Naive thymus-derived CD4-positive, alpha-beta T cell (primary cell): ENCODE results near the gene NUP205. TPM values are rescaled to one million over a fixed set of nuclear protein-coding genes. Genes with fewer than 3 reads are reported as not detected.

Source experiments
- ATAC-seq: fragments of 150-1000 bp; cut with Tn5 transposase; 2 replicates; pipeline ENCODE4 v1.10.0; 2021; ENCODE audit warnings: mild to moderate bottlenecking, moderate library complexity
- CTCF ChIA-PET: fragments of 350-600 bp; sonication (Branson Sonifier 250); formaldehyde crosslinking; loops from one replicate; lab custom pipeline; 2021; ENCODE audit warnings: antibody characterized with exemption; lab: Charles Lee
- POLR2A ChIA-PET: fragments of 350-600 bp; sonication (Branson Sonifier 250); formaldehyde crosslinking; loops from one replicate; lab custom pipeline; 2021; ENCODE audit warnings: antibody characterized with exemption, inconsistent platforms; lab: Charles Lee
- DNase-seq, 9 donors: peaks; one replicate each; pipeline versions ENCODE4 v3.0.0 to v3.0.0-alpha.2; 2020 to 2022; ENCODE audit warnings: mixed read lengths in 1 of 9
- H3K27ac ChIP-seq: one replicate; pipeline ENCODE4 v1.7.0; 2013; ENCODE audit warnings: mild to moderate bottlenecking, low read depth, low read length, moderate library complexity
- H3K27me3 ChIP-seq, 2 donors: one replicate each; pipeline ENCODE4 v1.7.0; 2013; ENCODE audit warnings: low read length in 2 of 2, mild to moderate bottlenecking in 2 of 2, moderate library complexity in 2 of 2; ENCODE audit not compliant: control insufficient read depth in 2 of 2, insufficient read depth in 2 of 2
- H3K36me3 ChIP-seq, 3 experiments: 1 replicate in 2 of 3; 2 replicates in 1 of 3; pipeline ENCODE4 v1.7.0; 2013; ENCODE audit warnings: low read length in 3 of 3, mild to moderate bottlenecking in 3 of 3, moderate library complexity in 1 of 3; ENCODE audit not compliant: insufficient read depth in 3 of 3, control insufficient read depth in 2 of 3
- H3K4me1 ChIP-seq, 2 donors: one replicate each; pipeline ENCODE4 v1.7.0; 2013; ENCODE audit warnings: low read length in 2 of 2, mild to moderate bottlenecking in 2 of 2, moderate library complexity in 1 of 2; ENCODE audit not compliant: control insufficient read depth in 2 of 2, insufficient read depth in 2 of 2
- H3K4me3 ChIP-seq: 2 replicates; pipeline ENCODE4 v1.7.0; 2013; ENCODE audit warnings: mild to moderate bottlenecking, low read length
- H3K9me3 ChIP-seq, 3 experiments: 1 replicate in 2 of 3; 2 replicates in 1 of 3; pipeline ENCODE4 v1.7.0; 2013; ENCODE audit warnings: low read length in 3 of 3; ENCODE audit not compliant: control insufficient read depth in 2 of 3
- H3K27ac Mint-ChIP-seq, 9 donors: one replicate each; pipeline ENCODE4 v1.8.0; 2020 to 2022; ENCODE audit warnings: mixed read lengths in 9 of 9, mild to moderate bottlenecking in 8 of 9, moderate library complexity in 5 of 9, inconsistent platforms in 2 of 9
- H3K27me3 Mint-ChIP-seq, 5 donors: one replicate each; pipeline ENCODE4 v1.8.0; 2021 to 2022; ENCODE audit warnings: mixed read lengths in 5 of 5, mild to moderate bottlenecking in 1 of 5
- H3K36me3 Mint-ChIP-seq, 5 donors: one replicate each; pipeline ENCODE4 v1.8.0; 2020 to 2022; ENCODE audit warnings: mixed read lengths in 5 of 5, mild to moderate bottlenecking in 3 of 5, inconsistent platforms in 1 of 5
- H3K4me1 Mint-ChIP-seq, 7 donors: one replicate each; pipeline ENCODE4 v1.8.0; 2020 to 2022; ENCODE audit warnings: mixed read lengths in 7 of 7, mild to moderate bottlenecking in 3 of 7, inconsistent platforms in 1 of 7
- H3K4me3 Mint-ChIP-seq, 10 donors: one replicate each; pipeline ENCODE4 v1.8.0; 2020 to 2022; ENCODE audit warnings: mild to moderate bottlenecking in 10 of 10, mixed read lengths in 10 of 10, moderate library complexity in 6 of 10, inconsistent platforms in 2 of 10
- H3K9me3 Mint-ChIP-seq, 11 donors: one replicate each; pipeline ENCODE4 v1.8.0; 2020 to 2022; ENCODE audit warnings: mixed read lengths in 11 of 11, mild to moderate bottlenecking in 4 of 11, inconsistent platforms in 1 of 11, moderate library complexity in 1 of 11
- intact Hi-C, 2 donors: fragments of 100-400 bp; cut with micrococcal nuclease; formaldehyde crosslinking; loops; one replicate each; pipeline ENCODE4 v1.15.1; 2023
- polyA plus RNA-seq, 2 donors: library from polyadenylated mRNA; unstranded; fragments of 300-500 nt; fragmentation: Illumina TruSeq; gene quantifications; one replicate each; pipeline ENCODE4 v1.2.3, GENCODE V29; 2021
- total RNA-seq, 6 experiments: library from RNA in 5 of 6; stranded (reverse) in 5 of 6; gene quantifications; 1 replicate in 5 of 6; 2 replicates in 1 of 6; pipeline ENCODE4 v1.2.3 and lab custom pipeline; 2021 to 2026

NUP205 gene
- total and polyA plus RNA-seq, 7 experiments from 2014 or later, result 22.9 to 88.8 (median 54.3) TPM

DNA sequence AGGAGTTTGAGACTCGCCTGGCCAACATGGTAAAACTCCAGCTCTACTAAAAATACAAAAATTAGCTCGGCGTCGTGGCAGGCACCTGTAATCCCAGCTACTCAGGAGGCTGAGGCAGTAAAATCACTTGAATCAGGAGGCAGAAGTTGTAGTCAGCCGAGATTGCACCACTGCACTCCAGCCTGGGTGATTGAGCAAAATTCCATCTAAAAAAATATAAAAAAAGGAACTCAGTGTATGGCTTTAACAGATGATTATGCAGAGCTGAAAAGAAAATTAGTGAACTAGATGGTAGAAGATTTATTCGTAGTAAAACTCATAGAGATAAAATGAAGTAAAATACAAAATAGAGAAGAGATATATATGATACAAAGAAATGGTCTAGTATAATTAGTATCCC, 35.2 kb upstream of the NUP205 start:
- ATAC-seq (no peak), DNase-seq (no peak)
- Mint-ChIP-seq H3K4me1 (no peaks in the 10 kb centered on the region), H3K27ac (no peak overlapping the region), H3K36me3 (no peaks in the 10 kb centered on the region), H3K4me3 (no peak overlapping the region), H3K27me3 (peaks cover 0 to 5% (median 0%) of the 10 kb centered on the region in 5 donors), H3K9me3 (peaks cover 0 to 5% (median 0%) of the 10 kb centered on the region in 11 donors)
- H3K27me3 ChIP-seq, result no peaks in the 10 kb centered on the region
- H3K27ac ChIP-seq, result no peak overlapping the region
- CTCF ChIA-PET, result interaction anchor here (0.7 kb wide), 1 partner anchor 16 kb away, joined by 3 read pairs; no protein-coding TSS in a partner anchor
- H3K36me3 ChIP-seq, result no peaks in the 10 kb centered on the region
- H3K4me1 ChIP-seq, result no peaks in the 10 kb centered on the region
- H3K9me3 ChIP-seq, result no peaks in the 10 kb centered on the region
- intact Hi-C loops, result no loop called here
- no peak overlapping the region for H3K4me3 ChIP-seq
- POLR2A ChIA-PET, result no interaction called here

DNA sequence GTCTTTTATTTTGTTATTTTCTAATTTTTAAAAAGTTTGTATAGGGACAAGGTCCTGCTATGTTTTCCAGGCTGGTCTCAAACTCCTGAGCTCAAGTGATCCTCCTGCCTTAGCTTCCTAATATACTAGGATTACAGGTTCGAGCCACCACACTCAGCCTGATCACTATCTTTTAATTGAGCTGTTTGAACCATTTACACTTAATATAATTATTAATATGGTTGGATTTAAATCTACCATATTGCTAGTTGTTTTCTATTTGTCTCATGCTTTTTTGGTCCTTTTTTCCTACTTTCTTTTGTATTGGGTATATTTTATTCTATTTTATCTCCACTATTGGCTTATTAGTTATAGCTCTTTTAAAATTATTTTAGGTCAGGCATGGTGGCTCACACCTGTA, 34.6 kb upstream of the NUP205 start:
- Mint-ChIP-seq H3K27ac (no peak overlapping the region), H3K9me3 (peaks cover 0 to 5% (median 0%) of the 10 kb centered on the region in 11 donors), H3K27me3 (peaks cover 0 to 9% (median 0%) of the 10 kb centered on the region in 5 donors), H3K4me1 (no peaks in the 10 kb centered on the region), H3K4me3 (no peak overlapping the region), H3K36me3 (no peaks in the 10 kb centered on the region)
- no peak for ATAC-seq
- intact Hi-C loops, result no loop called here
- no peaks in the 10 kb centered on the region for H3K27me3 ChIP-seq
- H3K4me1 ChIP-seq, result no peaks in the 10 kb centered on the region
- no peak overlapping the region for H3K4me3 ChIP-seq
- no peak overlapping the region for H3K27ac ChIP-seq
- no peaks in the 10 kb centered on the region for H3K36me3 ChIP-seq
- POLR2A ChIA-PET, result no interaction called here
- no peak for DNase-seq
- no peaks in the 10 kb centered on the region for H3K9me3 ChIP-seq
- CTCF ChIA-PET, result no interaction called here

DNA sequence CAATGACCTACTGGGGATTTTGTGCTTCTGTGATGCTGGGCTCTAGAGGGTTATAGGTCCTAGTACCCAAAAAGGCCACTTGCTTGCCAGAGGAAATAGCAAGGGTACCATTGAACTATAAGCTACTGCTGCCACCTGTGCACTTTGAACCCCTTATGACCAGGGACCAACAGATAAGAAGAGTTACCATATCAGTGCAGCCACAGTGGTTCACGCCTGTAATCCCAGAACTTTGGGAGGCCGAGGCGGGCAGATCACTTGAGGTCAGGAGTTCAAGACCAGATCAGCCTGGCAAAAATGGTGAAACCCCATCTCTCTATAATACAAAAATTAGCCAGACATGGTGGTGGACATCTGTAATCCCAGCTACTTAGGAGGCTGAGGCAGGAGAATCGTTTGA, 32.3 kb upstream of the NUP205 start:
- H3K27ac Mint-ChIP-seq, result no peak overlapping the region
- no peak for DNase-seq
- peaks cover 0 to 11% (median 0%) of the 10 kb centered on the region in 5 donors for H3K27me3 Mint-ChIP-seq
- ChIA-PET POLR2A (no interaction called here), CTCF (no interaction called here)
- no peak overlapping the region for H3K4me3 ChIP-seq
- intact Hi-C loops, result no loop called here
- no peak for ATAC-seq
- H3K27ac ChIP-seq, result no peak overlapping the region
- H3K9me3 ChIP-seq, result no peaks in the 10 kb centered on the region
- H3K4me3 Mint-ChIP-seq, result no peak overlapping the region
- H3K36me3 Mint-ChIP-seq, result no peaks in the 10 kb centered on the region
- H3K9me3 Mint-ChIP-seq, result peaks cover 0 to 5% (median 0%) of the 10 kb centered on the region in 11 donors
- H3K27me3 ChIP-seq, result no peaks in the 10 kb centered on the region
- no peaks in the 10 kb centered on the region for H3K4me1 ChIP-seq
- no peaks in the 10 kb centered on the region for H3K36me3 ChIP-seq
- no peaks in the 10 kb centered on the region for H3K4me1 Mint-ChIP-seq

DNA sequence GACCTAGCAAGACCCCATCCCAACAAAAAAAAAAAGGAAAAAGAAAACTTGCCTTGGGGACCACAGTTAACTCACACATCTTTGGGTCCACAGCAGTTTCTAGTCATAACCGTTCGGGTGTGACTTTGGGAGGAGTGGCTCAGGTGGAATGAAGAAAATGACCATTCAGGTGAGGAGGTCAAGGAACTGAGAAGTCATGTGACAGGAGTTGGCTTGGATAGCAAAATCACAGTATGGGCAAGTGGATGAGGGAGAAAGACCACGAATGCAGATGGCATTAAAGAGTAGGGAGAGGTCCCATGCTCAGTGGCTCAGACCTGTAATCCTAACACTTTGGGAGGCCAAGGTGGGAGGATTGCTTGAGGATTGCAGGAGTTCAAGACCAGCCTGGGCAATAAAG, 30.7 kb upstream of the NUP205 start:
- DNase-seq (no peak), ATAC-seq (no peak)
- Histone ChIP-seq H3K27ac (no peak overlapping the region), H3K36me3 (no peaks in the 10 kb centered on the region), H3K4me3 (no peak overlapping the region), H3K4me1 (no peaks in the 10 kb centered on the region), H3K27me3 (no peaks in the 10 kb centered on the region), H3K9me3 (no peaks in the 10 kb centered on the region)
- POLR2A ChIA-PET, result no interaction called here
- H3K4me1 Mint-ChIP-seq, result no peaks in the 10 kb centered on the region
- H3K27me3 Mint-ChIP-seq, result peaks cover 0 to 20% (median 0%) of the 10 kb centered on the region in 5 donors
- intact Hi-C loops, result no loop called here
- no peak overlapping the region for H3K4me3 Mint-ChIP-seq
- CTCF ChIA-PET, result no interaction called here
- no peak overlapping the region for H3K27ac Mint-ChIP-seq
- H3K36me3 Mint-ChIP-seq, result no peaks in the 10 kb centered on the region
- peaks cover 0 to 5% (median 0%) of the 10 kb centered on the region in 11 donors for H3K9me3 Mint-ChIP-seq

DNA sequence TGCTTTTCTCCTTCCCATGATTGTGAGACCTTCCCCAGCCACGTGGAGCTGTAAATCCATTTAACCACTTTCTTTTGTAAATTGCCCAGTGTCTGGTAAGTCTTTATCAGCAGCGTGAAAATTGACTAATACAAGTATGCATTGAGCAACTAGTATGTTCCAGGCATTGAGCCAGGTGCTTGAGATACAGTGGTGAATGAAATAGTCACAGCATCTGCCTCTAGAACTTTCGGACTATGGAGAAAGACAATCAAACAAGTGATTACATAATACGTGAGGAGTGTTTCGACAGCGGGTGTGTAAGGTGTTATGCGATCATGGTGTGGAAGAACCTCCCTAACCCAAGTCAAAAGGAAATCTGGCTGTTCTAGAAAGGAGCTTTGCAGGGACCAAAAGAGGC, 21.6 kb upstream of the NUP205 start:
- no peak overlapping the region for H3K27ac Mint-ChIP-seq
- intact Hi-C loops, result no loop called here
- Histone ChIP-seq H3K4me1 (no peaks in the 10 kb centered on the region), H3K27me3 (no peaks in the 10 kb centered on the region), H3K4me3 (no peak overlapping the region), H3K36me3 (no peaks in the 10 kb centered on the region), H3K9me3 (no peaks in the 10 kb centered on the region), H3K27ac (no peak overlapping the region)
- peaks cover 9 to 33% (median 15%) of the 10 kb centered on the region in 5 donors for H3K27me3 Mint-ChIP-seq
- H3K4me1 Mint-ChIP-seq, result no peaks in the 10 kb centered on the region
- no peaks in the 10 kb centered on the region for H3K9me3 Mint-ChIP-seq
- ATAC-seq (peak; percentile 24), DNase-seq (no peak)
- POLR2A ChIA-PET, result no interaction called here
- CTCF ChIA-PET, result no interaction called here
- no peaks in the 10 kb centered on the region for H3K36me3 Mint-ChIP-seq
- H3K4me3 Mint-ChIP-seq, result no peak overlapping the region

DNA sequence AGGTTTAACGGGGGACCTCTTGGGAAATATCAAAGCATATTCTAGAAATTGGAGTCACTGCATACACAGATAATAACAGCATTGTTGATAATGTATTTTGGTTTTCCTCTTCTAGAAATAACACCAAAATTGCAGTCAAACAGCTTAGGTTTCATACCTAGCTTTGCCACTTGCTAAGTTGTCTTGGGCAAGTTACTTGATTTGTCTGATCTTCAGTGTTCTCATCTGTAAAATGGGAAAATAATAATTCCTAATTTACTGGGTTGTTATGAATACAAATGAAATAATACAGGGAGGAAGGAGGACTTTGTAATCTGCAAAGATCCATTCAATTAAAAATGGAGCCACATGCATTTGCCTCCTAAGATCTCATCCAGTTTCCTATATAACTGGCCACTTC, 20.3 kb upstream of the NUP205 start:
- no peaks in the 10 kb centered on the region for H3K27me3 ChIP-seq
- H3K9me3 ChIP-seq, result no peaks in the 10 kb centered on the region
- H3K9me3 Mint-ChIP-seq, result no peaks in the 10 kb centered on the region
- H3K4me3 Mint-ChIP-seq, result no peak overlapping the region
- H3K36me3 ChIP-seq, result no peaks in the 10 kb centered on the region
- no peak for DNase-seq
- ATAC-seq, result no peak
- CTCF ChIA-PET, result no interaction called here
- H3K4me1 Mint-ChIP-seq, result no peaks in the 10 kb centered on the region
- POLR2A ChIA-PET, result no interaction called here
- intact Hi-C loops, result no loop called here
- no peak overlapping the region for H3K4me3 ChIP-seq
- no peak overlapping the region for H3K27ac ChIP-seq
- peaks cover 5 to 28% (median 15%) of the 10 kb centered on the region in 5 donors for H3K27me3 Mint-ChIP-seq
- no peaks in the 10 kb centered on the region for H3K4me1 ChIP-seq
- no peak overlapping the region for H3K27ac Mint-ChIP-seq
- H3K36me3 Mint-ChIP-seq, result no peaks in the 10 kb centered on the region

DNA sequence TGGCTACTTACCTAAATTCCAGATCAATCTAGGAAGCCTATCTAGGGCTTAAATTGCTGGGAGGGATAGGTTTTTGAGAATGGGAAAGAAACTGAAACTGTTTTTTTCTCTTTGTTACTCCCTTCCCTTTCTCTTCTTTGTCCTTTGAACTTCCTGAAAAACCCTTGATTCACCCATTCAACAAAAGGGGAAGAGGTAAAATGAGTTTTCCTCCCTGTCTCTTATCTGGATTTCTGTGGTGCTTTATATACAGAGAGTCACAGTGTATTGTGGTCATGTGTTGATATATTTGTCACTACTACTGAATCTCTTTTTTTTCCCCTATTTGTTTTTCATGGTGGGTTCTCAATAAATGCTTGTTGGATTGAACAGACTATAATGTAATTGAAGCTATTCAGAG, 19.8 kb upstream of the NUP205 start:
- Histone ChIP-seq H3K27ac (no peak overlapping the region), H3K9me3 (no peaks in the 10 kb centered on the region), H3K4me1 (no peaks in the 10 kb centered on the region), H3K27me3 (no peaks in the 10 kb centered on the region), H3K36me3 (no peaks in the 10 kb centered on the region), H3K4me3 (no peak overlapping the region)
- no peaks in the 10 kb centered on the region for H3K36me3 Mint-ChIP-seq
- H3K27me3 Mint-ChIP-seq, result peaks cover 5 to 28% (median 15%) of the 10 kb centered on the region in 5 donors
- no peak overlapping the region for H3K27ac Mint-ChIP-seq
- CTCF ChIA-PET, result interaction anchor here (0.5 kb wide), 1 partner anchor 16 kb away, joined by 3 read pairs; no protein-coding TSS in a partner anchor
- no peak overlapping the region for H3K4me3 Mint-ChIP-seq
- DNase-seq, result no peak
- POLR2A ChIA-PET, result no interaction called here
- ATAC-seq, result peak; percentile 48
- H3K9me3 Mint-ChIP-seq, result no peaks in the 10 kb centered on the region
- no peaks in the 10 kb centered on the region for H3K4me1 Mint-ChIP-seq
- intact Hi-C loops, result no loop called here
